ENCODE measurements around the gene NES.
A peak's percentile ranks its signal among the peaks of the same experiment; 100 is the strongest.

NES gene

GRCh38 chr1:156707417-156708217 is 30.4 kb upstream of the NES start:
- H3K4me3 ChIP-seq (ENCODE audit: low read depth, low read length): no peak overlapping the region
- H3K9me3 ChIP-seq (ENCODE audit: insufficient read depth, low read depth, low read length): no peaks in the 10 kb centered on the region
- H2AFZ ChIP-seq (ENCODE audit: insufficient read depth, low read length, poor library complexity): no peak overlapping the region
- peaks cover 3% of the 10 kb centered on the region for H3K27me3 ChIP-seq (ENCODE audit: insufficient read depth, low read length)
- peak overlapping the region; percentile 1 for H3K4me2 ChIP-seq (ENCODE audit: low read length)
- H2BK120ac ChIP-seq (ENCODE audit: insufficient read depth, low read length, poor library complexity): peak overlapping the region; percentile 9
- no CpG with 5 or more reads among the region's 8 CpGs for WGBS (ENCODE audit: extremely low coverage, insufficient coverage, insufficient read length)
- H3K79me1 ChIP-seq (ENCODE audit: low read length): peaks cover 29% of the 10 kb centered on the region
- H3K79me2 ChIP-seq (ENCODE audit: control insufficient read depth, insufficient read depth, low read length, poor library complexity): no peaks in the 10 kb centered on the region
- H3K9ac ChIP-seq (ENCODE audit: low read length): no peak overlapping the region
- peaks cover 77 to 85% of the 10 kb centered on the region in 2 experiments for H3K4me1 ChIP-seq (ENCODE audit: control insufficient read depth in 1 of 2, insufficient read depth in 2 of 2, low read length in 2 of 2)
- H4K12ac ChIP-seq (ENCODE audit: low read depth, low read length): no peak overlapping the region
- H4K8ac ChIP-seq (ENCODE audit: low read depth, low read length): no peak overlapping the region
- peak overlapping the region; percentile 52 for H4K91ac ChIP-seq (ENCODE audit: low read depth, low read length)
- DNase-seq: no peak
- no peak overlapping the region for H3K14ac ChIP-seq (ENCODE audit: low read length)
- no peak overlapping the region for H2BK5ac ChIP-seq (ENCODE audit: low read depth, low read length, poor library complexity)
- no peak overlapping the region for H3K27ac ChIP-seq (ENCODE audit: low read depth, low read length)
- H3K23ac ChIP-seq (ENCODE audit: low read length): no peak overlapping the region
- H2AK5ac ChIP-seq (ENCODE audit: low read length): no peak overlapping the region
- no peak overlapping the region for H3K4ac ChIP-seq (ENCODE audit: low read depth, low read length)
- no peak overlapping the region for H2BK12ac ChIP-seq (ENCODE audit: low read length)
- H3K36me3 ChIP-seq (ENCODE audit: control insufficient read depth in 1 of 2, insufficient read depth in 2 of 2, low read length in 2 of 2): no peaks in the 10 kb centered on the region
- no peak overlapping the region for H3K18ac ChIP-seq (ENCODE audit: low read length)

DNA sequence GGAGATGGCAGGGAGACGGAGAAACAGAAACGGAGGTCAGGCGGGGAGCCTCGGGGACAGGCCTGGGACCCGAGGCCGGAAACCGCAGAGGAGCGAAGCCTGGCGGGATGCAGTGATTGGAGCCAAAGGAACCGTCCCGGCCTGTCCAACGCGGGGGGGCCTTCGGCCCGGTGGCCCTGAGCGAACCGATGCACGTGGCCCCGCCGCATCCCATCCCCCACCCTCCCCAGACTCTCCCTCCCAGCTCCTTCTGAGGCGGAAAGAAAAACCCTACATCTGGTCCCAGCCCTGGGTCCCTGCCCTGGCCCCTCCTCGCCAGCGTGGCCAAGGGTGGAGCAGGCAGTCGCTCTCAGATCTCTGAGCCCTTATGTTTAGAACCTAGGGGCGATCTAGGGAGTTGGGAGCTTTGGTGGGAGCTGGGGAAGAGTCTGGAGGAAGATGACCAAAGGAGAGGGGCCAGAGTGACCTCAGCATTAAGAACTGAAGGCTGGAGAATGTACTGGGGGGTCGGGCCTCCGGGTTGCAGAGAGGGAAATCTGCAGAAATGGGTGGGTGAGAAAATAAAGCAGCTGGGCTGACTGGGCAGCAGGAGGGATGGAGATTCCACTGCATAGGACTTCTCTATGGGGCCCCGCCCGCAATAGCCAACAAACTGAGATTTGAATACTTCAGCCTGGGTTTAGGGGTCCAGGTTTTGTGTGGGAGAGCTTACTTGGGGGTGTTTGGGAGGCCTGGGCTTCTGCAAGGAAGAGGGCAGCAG is 29.6 kb upstream of the NES start:
- no peak overlapping the region for H2BK5ac ChIP-seq (ENCODE audit: low read depth, low read length, poor library complexity)
- H3K27ac ChIP-seq (ENCODE audit: low read depth, low read length): peak overlapping the region; percentile 18
- WGBS (ENCODE audit: extremely low coverage, insufficient coverage, insufficient read length): no CpG with 5 or more reads among the region's 29 CpGs
- H3K79me2 ChIP-seq (ENCODE audit: control insufficient read depth, insufficient read depth, low read length, poor library complexity): no peaks in the 10 kb centered on the region
- H3K4ac ChIP-seq (ENCODE audit: low read depth, low read length): no peak overlapping the region
- H3K79me1 ChIP-seq (ENCODE audit: low read length): peaks cover 24% of the 10 kb centered on the region
- no peak overlapping the region for H3K9ac ChIP-seq (ENCODE audit: low read length)
- H4K12ac ChIP-seq (ENCODE audit: low read depth, low read length): no peak overlapping the region
- peaks cover 69 to 77% of the 10 kb centered on the region in 2 experiments for H3K4me1 ChIP-seq (ENCODE audit: control insufficient read depth in 1 of 2, insufficient read depth in 2 of 2, low read length in 2 of 2)
- DNase-seq: peak; percentile 51 to 65
- H2BK120ac ChIP-seq (ENCODE audit: insufficient read depth, low read length, poor library complexity): peak overlapping the region; percentile 40
- H4K91ac ChIP-seq (ENCODE audit: low read depth, low read length): peak overlapping the region; percentile 52
- H3K4me3 ChIP-seq (ENCODE audit: low read depth, low read length): no peak overlapping the region
- no peaks in the 10 kb centered on the region for H3K36me3 ChIP-seq (ENCODE audit: control insufficient read depth in 1 of 2, insufficient read depth in 2 of 2, low read length in 2 of 2)
- peak overlapping the region; percentile 74 for H2BK12ac ChIP-seq (ENCODE audit: low read length)
- H3K18ac ChIP-seq (ENCODE audit: low read length): peak overlapping the region; percentile 28
- H2AK5ac ChIP-seq (ENCODE audit: low read length): peak overlapping the region; percentile 2
- H2AFZ ChIP-seq (ENCODE audit: insufficient read depth, low read length, poor library complexity): no peak overlapping the region
- no peaks in the 10 kb centered on the region for H3K9me3 ChIP-seq (ENCODE audit: insufficient read depth, low read depth, low read length)
- H3K4me2 ChIP-seq (ENCODE audit: low read length): peak overlapping the region; percentile 55
- no peak overlapping the region for H3K23ac ChIP-seq (ENCODE audit: low read length)
- peak overlapping the region; percentile 41 for H4K8ac ChIP-seq (ENCODE audit: low read depth, low read length)
- peaks cover 3% of the 10 kb centered on the region for H3K27me3 ChIP-seq (ENCODE audit: insufficient read depth, low read length)
- peak overlapping the region; percentile 36 for H3K14ac ChIP-seq (ENCODE audit: low read length)

GRCh38 chr1:156705918-156706656 is 28.9 kb upstream of the NES start:
- Histone ChIP-seq H3K27ac (ENCODE audit: low read depth, low read length) (peak overlapping the region; percentile 18), H2BK5ac (ENCODE audit: low read depth, low read length, poor library complexity) (peak overlapping the region; percentile 28), H2AFZ (ENCODE audit: insufficient read depth, low read length, poor library complexity) (peak overlapping the region; percentile 26), H3K4me1 (ENCODE audit: control insufficient read depth in 1 of 2, insufficient read depth in 2 of 2, low read length in 2 of 2) (peaks cover 65 to 79% of the 10 kb centered on the region in 2 experiments), H2BK120ac (ENCODE audit: insufficient read depth, low read length, poor library complexity) (peak overlapping the region; percentile 39), H3K14ac (ENCODE audit: low read length) (peak overlapping the region; percentile 64), H3K79me2 (ENCODE audit: control insufficient read depth, insufficient read depth, low read length, poor library complexity) (no peaks in the 10 kb centered on the region), H3K9ac (ENCODE audit: low read length) (no peak overlapping the region), H3K18ac (ENCODE audit: low read length) (peak overlapping the region; percentile 45), H4K12ac (ENCODE audit: low read depth, low read length) (peak overlapping the region; percentile 56), H4K8ac (ENCODE audit: low read depth, low read length) (peak overlapping the region; percentile 69), H3K4me2 (ENCODE audit: low read length) (peak overlapping the region; percentile 55), H3K27me3 (ENCODE audit: insufficient read depth, low read length) (peaks cover 3% of the 10 kb centered on the region), H3K36me3 (ENCODE audit: control insufficient read depth in 1 of 2, insufficient read depth in 2 of 2, low read length in 2 of 2) (peaks cover 0 to under 1% of the 10 kb centered on the region in 2 experiments), H4K91ac (ENCODE audit: low read depth, low read length) (peak overlapping the region; percentile 78), H3K4me3 (ENCODE audit: low read depth, low read length) (peak overlapping the region; percentile 8), H3K4ac (ENCODE audit: low read depth, low read length) (peak overlapping the region; percentile 30), H3K23ac (ENCODE audit: low read length) (no peak overlapping the region), H2BK12ac (ENCODE audit: low read length) (peak overlapping the region; percentile 74), H3K9me3 (ENCODE audit: insufficient read depth, low read depth, low read length) (no peaks in the 10 kb centered on the region), H3K79me1 (ENCODE audit: low read length) (peaks cover 21% of the 10 kb centered on the region), H2AK5ac (ENCODE audit: low read length) (peak overlapping the region; percentile 2)
- peak; percentile 59 to 77 for DNase-seq
- no CpG with 5 or more reads among the region's 45 CpGs for WGBS (ENCODE audit: extremely low coverage, insufficient coverage, insufficient read length)

DNA sequence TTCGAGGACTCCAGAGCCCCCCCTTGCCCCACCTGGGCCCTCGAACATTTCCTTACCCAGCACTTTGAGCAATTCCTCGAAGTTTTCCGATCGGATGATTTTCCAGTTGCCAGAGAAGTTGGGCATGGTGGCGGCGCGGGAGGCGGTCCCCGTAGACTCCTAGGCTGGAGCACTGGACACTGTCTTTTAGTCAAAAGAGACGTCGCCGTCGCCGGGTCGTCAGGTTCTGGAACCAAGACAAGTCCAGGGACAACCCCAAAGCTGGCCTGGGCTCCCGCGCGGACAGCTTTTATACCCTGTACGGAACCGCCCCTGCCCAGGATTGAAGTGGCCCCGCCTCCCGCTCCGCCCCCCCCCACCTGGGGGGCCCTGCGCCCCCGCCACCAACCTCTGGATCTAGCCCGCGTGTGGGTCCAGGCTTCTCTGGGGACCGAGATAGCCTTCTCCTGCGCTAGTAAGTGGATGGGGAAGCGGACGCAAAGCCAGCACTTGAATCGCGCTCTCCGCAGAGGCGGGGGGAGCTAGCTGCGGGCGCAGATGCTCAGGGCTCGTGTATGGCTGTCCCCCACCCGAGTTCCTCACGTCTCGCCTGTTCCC is 28.2 kb upstream of the NES start, which contains the start of gene CRABP2:
Gene CRABP2 (minus strand): TSS at position 263 of the 597 bp plus-strand sequence. CDS start 137 bp downstream, at position 126.
- peak; percentile 56 to 69 for DNase-seq

More for the DNA sequence above, 28.2 kb upstream of the NES start, which contains the start of gene CRABP2:
- H3K79me2 ChIP-seq (ENCODE audit: control insufficient read depth, insufficient read depth, low read length, poor library complexity): no peaks in the 10 kb centered on the region
- peak within 1 kb of the TSS; percentile 78 for H4K91ac ChIP-seq (ENCODE audit: low read depth, low read length)
- H3K23ac ChIP-seq (ENCODE audit: low read length): no peak within 1 kb of the TSS
- no CpG with 5 or more reads among the region's 42 CpGs for WGBS (ENCODE audit: extremely low coverage, insufficient coverage, insufficient read length)
- H2AFZ ChIP-seq (ENCODE audit: insufficient read depth, low read length, poor library complexity): peak within 1 kb of the TSS; percentile 26
- peak within 1 kb of the TSS; percentile 44 for H2AK5ac ChIP-seq (ENCODE audit: low read length)
- H3K18ac ChIP-seq (ENCODE audit: low read length): peak within 1 kb of the TSS; percentile 65
- H2BK120ac ChIP-seq (ENCODE audit: insufficient read depth, low read length, poor library complexity): peak within 1 kb of the TSS; percentile 58
- H3K27ac ChIP-seq (ENCODE audit: low read depth, low read length): peak within 1 kb of the TSS; percentile 18
- H4K8ac ChIP-seq (ENCODE audit: low read depth, low read length): peak within 1 kb of the TSS; percentile 69
- peak within 1 kb of the TSS; percentile 74 for H2BK12ac ChIP-seq (ENCODE audit: low read length)
- H3K14ac ChIP-seq (ENCODE audit: low read length): peak within 1 kb of the TSS; percentile 80
- peak within 1 kb of the TSS; percentile 30 for H3K4ac ChIP-seq (ENCODE audit: low read depth, low read length)
- H3K27me3 ChIP-seq (ENCODE audit: insufficient read depth, low read length): peaks cover 3% of the 10 kb centered on the region
- H3K9me3 ChIP-seq (ENCODE audit: insufficient read depth, low read depth, low read length): no peaks in the 10 kb centered on the region
- peak within 1 kb of the TSS; percentile 41 for H2BK5ac ChIP-seq (ENCODE audit: low read depth, low read length, poor library complexity)
- peaks cover 21% of the 10 kb centered on the region for H3K79me1 ChIP-seq (ENCODE audit: low read length)
- peak within 1 kb of the TSS; percentile 55 for H3K4me2 ChIP-seq (ENCODE audit: low read length)
- H4K12ac ChIP-seq (ENCODE audit: low read depth, low read length): peak within 1 kb of the TSS; percentile 56
- peaks cover 60 to 74% of the 10 kb centered on the region in 2 experiments for H3K4me1 ChIP-seq (ENCODE audit: control insufficient read depth in 1 of 2, insufficient read depth in 2 of 2, low read length in 2 of 2)
- H3K9ac ChIP-seq (ENCODE audit: low read length): peak within 1 kb of the TSS; percentile 6
- peak within 1 kb of the TSS; percentile 64 for H3K4me3 ChIP-seq (ENCODE audit: low read depth, low read length)
- peaks cover 7% of the 10 kb centered on the region in 2 experiments for H3K36me3 ChIP-seq (ENCODE audit: control insufficient read depth in 1 of 2, insufficient read depth in 2 of 2, low read length in 2 of 2)
